Hepatocyte (in vitro differentiated cells): Measurements from ENCODE around the gene TBX18.

Experiments
- EZH2 ChIP-seq: fragments of 200-600 bp; sonication (generic); IDR thresholded peaks from 2 replicates; pipeline ENCODE4 v1.6.1; 2016; ENCODE audit warnings: antibody characterized with exemption, mild to moderate bottlenecking, borderline replicate concordance
- TF ChIP-seq, protein P1 (sequence below): fragments of 200-600 bp; sonication (generic); IDR thresholded peaks from 2 replicates; pipeline ENCODE4 v1.5.1; 2016; ENCODE audit warnings: antibody characterized with exemption, mild to moderate bottlenecking; ENCODE audit not compliant: poor library complexity

DNA sequence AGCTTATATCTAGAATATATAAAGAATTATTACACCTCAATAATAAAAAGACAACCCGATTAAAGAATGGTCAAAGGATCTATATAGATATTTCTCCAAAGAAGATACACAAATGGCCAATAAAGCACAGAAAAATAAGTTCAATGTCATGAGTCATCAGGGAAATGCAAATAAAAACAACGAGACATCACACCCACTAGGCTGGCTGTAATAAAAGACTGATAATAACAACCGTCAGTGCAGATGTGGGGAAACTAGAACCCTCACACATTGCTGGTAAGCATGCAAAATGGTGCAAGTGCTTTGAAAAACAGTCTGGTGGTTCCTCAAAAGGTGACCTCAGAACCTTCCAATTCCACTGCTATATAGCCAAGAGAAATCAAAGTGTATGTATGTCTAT, 33.0 kb downstream of the TBX18 start:
- TF ChIP-seq, protein P1, sequence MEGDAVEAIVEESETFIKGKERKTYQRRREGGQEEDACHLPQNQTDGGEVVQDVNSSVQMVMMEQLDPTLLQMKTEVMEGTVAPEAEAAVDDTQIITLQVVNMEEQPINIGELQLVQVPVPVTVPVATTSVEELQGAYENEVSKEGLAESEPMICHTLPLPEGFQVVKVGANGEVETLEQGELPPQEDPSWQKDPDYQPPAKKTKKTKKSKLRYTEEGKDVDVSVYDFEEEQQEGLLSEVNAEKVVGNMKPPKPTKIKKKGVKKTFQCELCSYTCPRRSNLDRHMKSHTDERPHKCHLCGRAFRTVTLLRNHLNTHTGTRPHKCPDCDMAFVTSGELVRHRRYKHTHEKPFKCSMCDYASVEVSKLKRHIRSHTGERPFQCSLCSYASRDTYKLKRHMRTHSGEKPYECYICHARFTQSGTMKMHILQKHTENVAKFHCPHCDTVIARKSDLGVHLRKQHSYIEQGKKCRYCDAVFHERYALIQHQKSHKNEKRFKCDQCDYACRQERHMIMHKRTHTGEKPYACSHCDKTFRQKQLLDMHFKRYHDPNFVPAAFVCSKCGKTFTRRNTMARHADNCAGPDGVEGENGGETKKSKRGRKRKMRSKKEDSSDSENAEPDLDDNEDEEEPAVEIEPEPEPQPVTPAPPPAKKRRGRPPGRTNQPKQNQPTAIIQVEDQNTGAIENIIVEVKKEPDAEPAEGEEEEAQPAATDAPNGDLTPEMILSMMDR, result no peak
- TF ChIP-seq EZH2, result no peak
